Midbrain (tissue), 1 donor: ENCODE measurements around the gene SIX4.
A peak's percentile ranks its signal among the peaks of the same experiment; 100 is the strongest.
"Not testable (repeated sequence)": the region's sequence is repeated elsewhere in the genome, so short reads cannot be mapped to it uniquely, and the experiment has no call there.

ENCODE experiments used
- DNase-seq: peaks from one replicate; lab custom pipeline; 2025; lab: John Stamatoyannopoulos, UW

The SIX4 gene

DNA sequence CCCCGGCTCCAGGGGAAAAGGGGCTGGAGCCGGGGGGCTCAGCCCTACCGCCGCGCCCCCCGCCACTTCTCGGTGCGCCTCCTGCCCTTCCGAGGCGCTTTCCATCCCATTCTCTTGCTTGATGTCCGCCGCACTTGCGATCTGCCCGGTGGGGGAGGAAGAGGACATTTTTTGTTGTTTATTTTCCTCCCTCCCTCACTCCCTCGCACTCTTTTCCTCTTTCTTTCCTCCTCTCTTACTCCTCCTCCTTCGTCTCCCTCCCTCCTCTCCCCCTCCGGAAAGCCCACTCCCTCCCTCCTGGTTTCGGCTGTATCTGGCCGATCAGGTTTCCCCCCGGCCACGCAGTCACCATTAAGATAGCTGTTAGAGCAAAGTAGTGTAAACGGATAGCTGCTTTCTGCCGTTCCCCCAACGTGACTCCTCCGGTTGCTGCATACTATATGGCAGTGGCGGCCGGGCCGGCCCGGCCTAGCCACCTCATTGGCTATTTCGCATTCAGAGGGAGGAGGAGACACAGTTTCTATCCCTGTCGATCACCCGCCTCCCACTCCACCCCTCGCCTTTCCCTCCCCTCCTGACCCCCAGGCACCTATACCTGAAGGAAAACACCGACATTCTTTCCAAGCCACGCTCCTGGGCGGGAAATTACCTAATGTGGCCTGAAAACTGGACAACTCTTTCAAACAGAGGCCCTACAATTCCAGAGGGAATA, at the start of gene SIX4:
Gene SIX4, minus strand, starts transcription at position 445 of the 712 bp plus-strand sequence. Its CDS starts 277 bp downstream, at position 168.
- peak; percentile 44 for DNase-seq

DNA sequence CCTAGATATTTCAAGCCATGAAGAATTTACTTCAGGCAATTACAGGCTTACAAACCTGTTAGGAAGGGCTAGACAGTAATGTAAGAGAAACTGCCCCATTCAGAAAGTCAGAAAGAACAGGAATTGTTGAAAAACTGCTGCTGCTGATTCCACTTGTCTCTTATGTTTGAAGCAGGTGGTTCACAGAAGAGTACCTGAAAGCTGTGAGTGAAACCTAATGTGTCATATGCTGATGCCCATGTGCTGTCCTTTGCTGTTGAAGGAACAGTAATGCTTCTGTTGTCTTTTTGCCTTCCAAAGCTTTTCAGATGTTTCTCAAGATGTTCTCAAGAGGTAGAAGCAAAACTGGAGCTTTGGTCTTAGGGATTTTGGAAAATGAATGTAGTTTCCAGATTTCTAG, 49.4 kb upstream of the SIX4 start:
- no peak for DNase-seq

DNA sequence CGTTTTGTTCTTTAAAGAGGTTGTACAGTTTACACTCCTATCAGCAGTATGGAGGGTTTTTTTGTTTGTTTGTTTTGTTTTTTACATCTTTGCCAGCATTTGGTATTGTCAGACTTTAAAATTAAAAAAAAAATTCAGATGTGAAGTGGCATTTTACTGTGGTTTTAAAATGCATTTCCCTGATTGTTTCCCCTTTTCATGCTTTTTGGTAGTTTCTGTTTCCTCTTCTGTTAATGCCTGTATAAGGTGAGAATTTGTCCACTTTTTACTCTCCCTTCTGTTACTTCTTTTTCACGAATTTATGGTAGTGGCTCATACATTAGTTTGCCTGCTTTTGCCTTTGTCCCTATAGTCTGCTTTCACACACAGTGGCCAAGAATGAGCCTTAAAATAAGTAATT, 47.0 kb upstream of the SIX4 start:
- DNase-seq: no peak

DNA sequence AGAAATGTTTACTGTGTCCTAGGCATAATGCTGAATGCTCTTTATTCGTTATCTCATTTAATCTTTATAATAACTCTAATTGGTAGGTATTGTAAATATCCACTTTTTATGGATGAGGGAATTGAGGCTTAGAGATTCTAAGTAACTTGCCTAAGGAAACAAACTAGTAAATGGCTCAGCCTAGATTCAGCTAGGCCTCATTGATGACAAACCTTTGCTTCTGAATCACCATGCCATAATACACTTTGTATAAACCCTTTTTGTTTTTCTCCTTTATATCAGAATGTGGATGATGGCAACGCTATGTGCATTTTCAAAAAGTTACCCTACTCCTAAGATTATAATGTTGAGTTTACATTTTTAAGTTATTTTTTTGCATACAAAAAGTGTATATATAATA, 44.5 kb upstream of the SIX4 start:
- DNase-seq: no peak

DNA sequence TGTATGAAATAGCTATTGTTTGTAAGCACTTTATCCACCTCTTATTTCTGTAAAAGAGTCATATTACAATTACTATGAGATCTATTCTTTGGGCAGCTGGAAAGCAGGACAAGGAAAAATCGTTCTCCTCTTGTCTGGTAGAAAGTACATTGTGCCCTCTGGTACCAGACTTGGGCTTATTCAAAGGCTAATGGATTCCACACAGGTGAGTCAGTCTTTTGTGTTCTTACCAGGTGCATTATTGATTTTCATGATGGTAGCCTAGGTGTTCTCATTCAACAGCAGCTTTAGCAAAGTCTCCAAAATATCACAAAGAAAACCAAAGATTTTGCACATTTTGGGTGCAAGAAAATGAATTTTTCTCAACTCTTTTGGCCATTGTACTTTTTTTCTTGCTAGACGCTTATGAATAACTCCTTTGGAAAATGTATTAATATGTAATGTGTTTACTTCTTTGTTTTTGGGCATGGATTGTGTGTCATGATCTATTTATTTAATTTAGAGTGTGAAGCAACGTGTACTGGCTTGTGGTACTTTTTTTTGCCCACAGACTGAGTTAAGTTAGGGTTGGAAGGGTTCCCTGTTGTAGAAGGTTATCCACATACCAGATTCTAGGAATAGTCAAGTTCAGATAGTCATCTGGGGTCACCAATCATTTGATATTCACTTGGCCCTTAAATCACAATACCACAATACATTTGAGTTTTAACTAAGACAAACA, 36.7 kb upstream of the SIX4 start:
- no peak for DNase-seq

DNA sequence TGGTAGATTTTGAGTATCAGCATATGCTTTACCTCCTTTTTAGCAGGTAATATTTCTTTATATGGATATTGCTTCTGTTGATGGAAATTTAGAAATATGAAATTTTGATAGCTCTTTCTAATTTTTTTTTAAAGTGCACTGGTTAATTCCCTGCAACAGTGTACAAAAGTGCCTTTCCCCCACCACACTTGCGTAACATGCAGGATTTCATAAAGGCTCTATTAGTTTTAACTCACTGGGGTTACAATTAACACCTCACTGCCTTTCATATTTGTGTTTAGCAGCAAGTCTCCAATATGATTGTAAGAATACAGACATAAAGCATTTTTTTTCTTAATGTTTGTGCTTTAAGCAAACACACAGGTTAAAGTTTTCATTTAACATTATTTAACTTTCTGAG, 36.1 kb upstream of the SIX4 start:
- DNase-seq: no peak

DNA sequence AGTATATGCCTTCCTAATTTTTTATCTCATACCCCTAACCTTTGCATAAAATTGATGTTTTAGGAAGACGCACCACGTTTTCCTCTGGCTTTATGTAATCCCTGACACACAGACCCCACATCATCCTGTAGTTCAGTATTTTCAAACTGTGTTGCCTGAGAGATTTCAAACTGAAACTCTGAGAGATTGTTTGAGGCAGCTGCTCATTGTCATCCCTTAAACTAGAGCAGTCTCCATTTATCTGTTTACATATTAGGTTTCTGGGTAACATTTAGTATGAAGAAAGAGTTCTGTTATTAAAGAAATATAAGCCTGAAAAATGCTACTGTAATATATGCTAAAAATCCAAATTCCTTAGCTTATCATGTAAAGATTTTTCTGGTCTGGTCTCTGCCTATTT, 34.7 kb upstream of the SIX4 start:
- no peak for DNase-seq

DNA sequence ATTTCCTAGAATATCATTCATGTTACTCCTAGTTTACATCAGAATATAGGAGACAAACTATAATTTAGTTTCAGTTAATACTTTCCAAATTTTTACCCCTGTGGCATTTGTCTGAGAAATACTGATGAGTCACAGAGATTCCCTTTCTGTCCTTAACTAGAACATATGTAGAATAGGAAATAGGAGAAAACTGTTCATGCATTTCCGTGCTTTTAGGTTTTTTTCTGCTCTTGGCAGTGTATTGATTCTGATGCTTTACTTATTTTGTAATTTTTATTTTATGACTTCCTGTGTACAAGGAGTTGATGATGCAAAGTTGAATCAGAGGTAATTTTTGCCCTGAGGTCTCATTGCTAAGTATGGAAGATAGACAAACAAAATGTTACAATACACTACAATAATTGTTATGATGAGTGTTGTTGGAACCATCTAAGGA, 33.4 kb upstream of the SIX4 start:
- DNase-seq: no peak

DNA sequence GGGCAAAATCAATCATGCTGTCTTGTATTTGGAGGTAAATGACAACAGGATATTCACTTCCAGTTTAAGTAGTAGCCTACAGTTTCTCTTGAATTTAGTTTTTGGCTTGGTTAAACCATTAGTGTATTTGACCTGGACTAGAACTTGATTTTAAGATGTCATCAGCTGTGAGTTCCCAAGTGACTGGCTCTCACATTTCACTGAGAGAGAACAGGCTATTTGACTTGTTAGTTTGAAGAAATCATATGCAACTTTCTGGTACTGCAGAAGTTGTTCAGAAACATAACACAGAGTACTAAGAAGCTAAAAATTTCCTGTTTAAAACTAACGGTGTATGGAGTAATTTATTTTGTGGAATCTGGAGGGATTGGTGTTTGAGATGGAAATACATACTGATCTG, 32.7 kb upstream of the SIX4 start:
- DNase-seq: no peak

DNA sequence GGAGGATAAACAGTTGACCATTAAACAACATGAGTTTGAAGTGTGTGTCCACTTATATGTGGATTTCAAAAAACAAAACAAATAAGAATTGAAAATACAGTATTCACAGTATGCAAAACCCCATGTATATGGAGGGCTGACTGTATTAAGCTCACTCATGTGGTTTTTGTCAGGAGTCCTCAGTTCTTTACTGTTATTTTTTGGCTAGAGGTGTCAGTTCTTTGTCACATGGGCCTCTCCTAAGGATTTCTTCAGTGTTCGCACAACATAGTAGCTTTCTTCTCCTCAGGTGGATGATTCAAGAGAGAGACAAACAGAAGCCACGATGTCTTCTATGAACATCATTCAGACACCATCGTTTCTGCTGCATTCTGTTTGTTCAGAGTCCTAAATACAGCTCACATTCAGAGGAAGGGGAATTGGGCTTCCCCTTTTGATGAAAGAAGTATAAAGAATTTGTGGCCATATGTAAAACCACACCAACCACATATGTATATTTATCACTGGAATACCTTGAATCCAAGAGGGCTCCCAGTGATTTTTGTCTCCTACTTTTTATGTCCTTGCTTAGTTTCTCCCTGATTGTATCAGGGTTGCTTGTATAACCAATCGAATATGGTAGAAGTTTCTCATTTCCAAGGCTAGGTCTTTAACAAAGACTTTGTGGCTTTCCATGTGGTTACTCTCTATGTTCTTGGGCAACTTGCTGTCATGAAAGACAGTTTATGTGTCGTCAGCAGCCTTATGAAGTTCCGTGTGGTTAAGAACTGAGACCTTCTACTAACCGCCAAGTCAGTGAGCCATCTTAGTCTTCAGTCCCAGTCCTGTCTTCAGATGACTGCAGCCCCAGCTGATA, 29.3 kb upstream of the SIX4 start:
- DNase-seq: no peak

DNA sequence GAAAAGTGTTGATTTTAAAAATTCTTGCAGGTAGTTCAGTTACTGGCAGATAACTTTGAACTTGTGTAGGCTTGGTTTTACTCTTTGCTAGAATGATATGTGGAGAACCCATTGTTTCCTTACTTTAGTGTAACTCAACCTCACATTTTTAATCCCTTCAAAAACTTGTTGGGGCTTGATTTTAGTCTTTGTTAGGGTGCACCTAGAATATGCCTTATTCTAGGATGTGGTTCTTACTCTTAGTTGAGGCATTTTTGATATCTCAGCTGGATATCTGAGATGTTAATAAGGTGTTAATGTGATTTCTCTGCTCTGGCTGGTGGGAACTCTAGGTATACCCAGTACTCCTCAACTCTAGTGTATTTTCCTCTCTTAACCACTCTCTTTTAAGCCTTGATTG, 20.4 kb upstream of the SIX4 start:
- no peak for DNase-seq

DNA sequence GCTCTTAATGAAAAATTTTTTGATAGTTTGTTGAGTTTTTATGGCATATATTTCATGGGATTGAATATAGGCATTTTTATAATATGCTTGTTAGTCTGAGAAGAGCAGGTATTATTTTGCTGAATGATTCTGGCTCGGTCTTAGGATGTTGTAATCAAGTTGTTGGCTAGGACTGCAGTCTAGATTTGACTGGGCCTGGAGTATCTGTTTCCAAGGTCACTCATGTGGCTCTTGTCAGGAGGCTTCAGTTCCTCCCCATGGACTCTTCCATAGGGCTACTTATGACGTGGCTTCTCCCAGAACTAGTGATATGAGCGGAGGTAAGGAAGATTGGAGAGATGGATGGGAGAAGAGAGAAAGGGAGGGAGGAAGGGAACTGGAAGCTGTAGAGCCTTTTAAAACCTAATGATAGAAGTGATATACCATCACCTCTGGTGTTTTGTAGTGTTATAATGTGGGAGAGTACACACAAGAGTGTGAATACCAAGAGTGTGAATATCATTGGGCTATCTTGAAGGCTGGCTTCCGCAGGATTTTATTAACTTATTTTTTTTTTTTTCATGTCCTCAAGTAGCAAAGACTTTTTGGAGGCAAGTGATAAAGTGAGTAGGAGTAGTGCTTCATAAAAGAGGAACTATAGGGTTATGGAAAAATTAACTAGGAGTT, 14.8 kb upstream of the SIX4 start:
- DNase-seq: no peak

DNA sequence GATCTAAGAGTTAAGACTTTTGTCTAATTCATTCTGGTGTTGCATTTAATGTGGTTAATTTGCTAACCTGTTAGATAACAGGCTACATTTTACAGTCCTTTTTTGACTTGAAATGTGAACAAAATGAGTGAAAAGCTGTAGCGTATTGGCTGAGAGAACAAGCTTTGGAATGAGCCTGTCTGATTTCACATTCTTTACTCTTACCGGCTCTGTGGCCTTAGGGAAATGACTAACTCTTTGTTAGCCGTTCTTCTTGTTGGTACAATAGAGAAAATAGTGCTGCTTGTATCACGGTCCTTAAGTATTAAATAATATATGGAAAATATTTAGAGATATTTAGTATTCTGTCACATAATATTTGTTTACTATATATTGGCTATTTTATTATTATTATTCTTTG, 12.3 kb upstream of the SIX4 start:
- peak; percentile 0 for DNase-seq

DNA sequence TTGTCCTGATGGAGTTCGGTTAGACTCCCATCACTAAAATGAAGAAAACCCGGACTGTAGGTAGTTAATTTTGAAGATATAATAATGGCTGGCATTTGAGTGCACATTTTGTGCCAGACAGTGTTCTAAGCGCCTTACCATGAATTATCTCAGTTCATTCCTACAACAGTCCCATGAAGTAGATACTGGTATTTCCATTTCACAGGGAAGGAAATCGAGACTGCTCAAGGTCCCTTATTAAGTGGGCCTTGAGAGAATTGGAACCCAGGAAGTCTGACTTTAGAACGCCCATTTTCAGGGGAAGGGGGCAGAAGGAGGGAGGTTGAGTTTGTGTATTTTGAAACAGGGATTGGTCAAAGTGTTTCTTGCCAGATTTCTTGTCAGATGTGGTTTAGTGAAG, 11.3 kb upstream of the SIX4 start:
- DNase-seq: no peak

DNA sequence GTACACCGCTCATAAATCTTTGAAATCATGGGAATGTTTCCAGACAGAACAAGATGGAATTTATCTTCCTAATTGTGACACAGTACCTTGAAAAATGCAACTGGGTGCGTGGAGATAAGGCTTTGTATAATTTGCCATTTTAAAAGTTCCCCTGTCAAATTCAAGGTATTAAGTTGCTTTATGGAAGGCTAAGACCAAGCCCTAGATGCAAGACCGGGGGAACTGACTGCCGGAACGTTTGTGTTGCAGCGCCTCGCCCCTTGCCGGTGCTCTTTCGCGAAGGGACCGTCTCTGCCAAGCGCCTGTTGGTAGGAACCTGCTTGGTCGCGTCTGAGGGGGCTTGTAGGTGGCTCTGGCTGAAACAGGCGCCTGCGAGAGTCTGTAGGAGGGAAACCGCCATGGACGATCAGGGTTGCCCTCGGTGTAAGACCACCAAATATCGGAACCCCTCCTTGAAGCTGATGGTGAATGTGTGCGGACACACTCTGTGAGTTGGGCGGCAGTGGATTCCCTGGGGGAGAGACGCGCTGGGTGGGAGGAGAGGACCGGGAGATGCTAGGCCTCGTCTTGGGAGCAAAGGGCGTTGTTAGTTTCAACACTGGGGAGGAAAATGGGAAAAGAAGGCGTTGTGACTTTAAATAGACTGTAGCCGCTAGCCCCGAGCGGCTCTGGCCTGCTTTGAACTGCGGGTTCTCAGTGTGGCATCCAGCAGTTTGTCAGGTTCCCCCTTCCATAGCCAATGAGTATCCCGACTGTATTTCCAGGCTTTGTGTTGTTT, 10.5 kb upstream of the SIX4 start, which contains the start of gene MNAT1:
Gene MNAT1, plus strand, starts transcription at position 297 of the 778 bp plus-strand sequence. Its CDS starts 102 bp downstream, at position 399.
- DNase-seq: peak; percentile 87

DNA sequence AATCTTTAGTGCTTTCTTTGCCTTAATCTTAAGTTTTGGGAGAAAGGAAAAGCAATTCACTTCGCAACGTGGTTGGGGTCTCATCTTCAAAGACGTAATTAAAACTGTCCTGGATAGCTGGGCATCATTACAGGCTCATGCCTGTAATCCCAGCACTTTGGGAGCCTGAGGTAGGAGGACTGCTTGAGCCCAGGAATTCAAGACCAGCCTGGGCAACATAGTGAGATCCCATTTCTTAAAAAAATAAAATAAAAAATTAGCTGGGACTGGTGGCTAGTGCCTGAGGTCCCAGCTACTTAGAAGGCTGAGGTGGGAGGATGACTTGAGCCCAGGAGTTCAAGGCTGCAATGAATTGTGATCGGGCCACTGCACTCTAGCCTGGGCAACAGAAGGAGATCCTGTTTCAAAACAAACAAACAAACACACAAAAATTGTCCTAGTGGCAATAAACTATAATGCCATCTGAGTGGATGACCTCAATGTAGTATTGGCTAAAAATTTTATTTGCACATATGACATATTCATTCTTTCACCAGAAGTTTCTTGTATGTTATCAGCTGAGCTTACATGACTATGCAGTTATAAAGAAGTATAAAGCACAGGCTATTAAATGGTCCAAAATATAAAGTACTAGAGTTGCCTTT, 8.8 kb upstream of the SIX4 start:
- no peak for DNase-seq

DNA sequence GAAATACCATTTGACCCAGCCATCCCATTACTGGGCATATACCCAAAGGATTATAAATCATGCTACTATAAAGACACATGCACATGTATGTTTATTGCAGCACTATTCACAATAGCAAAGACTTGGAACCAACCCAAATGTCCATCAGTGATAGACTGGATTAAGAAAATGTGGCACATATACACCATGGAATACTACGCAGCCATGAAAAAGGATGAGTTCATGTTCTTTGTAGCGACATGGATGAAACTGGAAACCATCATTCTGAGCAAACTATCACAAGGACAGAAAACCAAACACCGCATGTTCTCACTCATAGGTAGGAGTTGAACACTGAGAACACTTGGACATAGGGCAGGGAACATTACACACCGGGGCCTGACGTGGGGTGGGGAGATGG, 7.1 kb upstream of the SIX4 start:
- not testable (repeated sequence) for DNase-seq

DNA sequence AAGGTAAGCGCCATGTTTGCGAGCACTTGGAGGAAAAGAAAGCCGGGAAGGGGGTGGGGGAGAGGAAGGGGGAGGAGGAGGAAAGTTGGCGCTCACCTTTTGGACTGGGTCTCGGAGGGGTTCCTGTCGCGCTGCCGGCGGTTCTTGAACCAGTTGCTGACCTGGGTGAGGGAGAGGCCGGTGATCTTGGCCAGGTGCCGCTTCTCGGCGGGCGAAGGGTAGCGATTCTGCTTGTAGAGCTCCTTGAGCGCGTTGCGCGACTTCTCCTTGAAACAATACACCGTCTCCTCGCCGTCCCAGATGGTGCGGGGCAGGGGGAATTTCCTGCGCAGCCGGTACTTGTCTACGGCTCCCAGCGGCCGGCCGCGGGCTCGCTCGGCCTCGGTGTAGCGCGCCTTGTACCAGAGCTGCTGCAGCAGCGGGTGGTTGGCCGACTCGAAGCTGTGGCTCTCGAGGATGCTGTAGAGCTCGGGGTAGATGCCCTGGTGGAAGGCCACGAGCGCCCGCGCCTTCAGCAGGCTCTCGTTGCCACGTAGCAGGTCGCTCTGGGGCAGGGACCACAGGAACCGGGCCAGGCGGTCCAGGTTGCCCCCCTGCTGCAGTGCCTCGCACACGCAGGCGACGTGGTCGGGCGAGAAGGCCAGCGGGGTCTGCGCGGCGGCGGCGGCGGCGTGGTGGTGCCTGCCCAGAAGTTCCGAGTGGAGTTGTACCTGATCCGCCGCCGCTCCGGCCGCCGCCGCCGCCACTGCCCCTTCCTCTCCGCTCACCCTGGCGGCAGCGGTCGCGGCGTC, 840 bp downstream of the SIX4 start:
- DNase-seq: peak; percentile 10

DNA sequence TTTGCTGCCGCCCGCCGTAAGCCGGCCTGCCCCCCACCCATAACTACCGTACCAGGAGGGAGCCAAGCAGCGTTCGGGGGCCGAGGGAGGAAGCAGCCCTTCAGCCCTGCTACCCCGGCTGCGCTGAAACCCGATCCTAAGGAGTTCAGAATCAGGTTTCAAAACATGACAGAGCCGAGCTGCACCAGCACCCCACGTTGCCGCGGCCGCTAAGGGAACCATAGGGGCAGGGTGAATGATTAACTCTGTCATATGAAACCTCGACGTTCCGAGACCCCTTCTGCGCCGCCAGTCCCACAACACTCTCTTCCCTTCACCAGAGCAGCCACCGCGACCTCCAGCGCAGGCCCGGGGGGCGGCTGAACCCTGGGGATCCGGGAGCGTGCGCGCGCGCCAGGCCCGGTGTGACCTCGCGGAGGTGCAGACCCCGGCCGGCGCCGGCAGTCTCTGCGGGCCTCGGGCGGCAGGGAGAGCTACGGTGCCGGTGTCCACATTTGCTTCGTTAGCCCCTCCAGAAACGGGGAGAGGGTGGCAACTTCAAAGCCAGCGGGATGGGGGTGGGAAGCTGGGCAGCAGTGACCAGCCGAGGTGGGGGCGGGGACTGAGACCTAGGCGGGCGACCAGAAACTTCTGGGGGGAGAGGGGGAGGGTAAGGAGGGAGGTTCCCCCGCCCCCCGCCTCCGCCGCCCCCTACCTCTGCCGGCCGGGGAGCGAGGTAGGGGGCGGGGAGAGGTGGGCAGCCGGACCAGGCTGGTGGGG, 1.6 kb downstream of the SIX4 start:
- no peak for DNase-seq
